ENCODE data around the gene PAPPA2.

DNA sequence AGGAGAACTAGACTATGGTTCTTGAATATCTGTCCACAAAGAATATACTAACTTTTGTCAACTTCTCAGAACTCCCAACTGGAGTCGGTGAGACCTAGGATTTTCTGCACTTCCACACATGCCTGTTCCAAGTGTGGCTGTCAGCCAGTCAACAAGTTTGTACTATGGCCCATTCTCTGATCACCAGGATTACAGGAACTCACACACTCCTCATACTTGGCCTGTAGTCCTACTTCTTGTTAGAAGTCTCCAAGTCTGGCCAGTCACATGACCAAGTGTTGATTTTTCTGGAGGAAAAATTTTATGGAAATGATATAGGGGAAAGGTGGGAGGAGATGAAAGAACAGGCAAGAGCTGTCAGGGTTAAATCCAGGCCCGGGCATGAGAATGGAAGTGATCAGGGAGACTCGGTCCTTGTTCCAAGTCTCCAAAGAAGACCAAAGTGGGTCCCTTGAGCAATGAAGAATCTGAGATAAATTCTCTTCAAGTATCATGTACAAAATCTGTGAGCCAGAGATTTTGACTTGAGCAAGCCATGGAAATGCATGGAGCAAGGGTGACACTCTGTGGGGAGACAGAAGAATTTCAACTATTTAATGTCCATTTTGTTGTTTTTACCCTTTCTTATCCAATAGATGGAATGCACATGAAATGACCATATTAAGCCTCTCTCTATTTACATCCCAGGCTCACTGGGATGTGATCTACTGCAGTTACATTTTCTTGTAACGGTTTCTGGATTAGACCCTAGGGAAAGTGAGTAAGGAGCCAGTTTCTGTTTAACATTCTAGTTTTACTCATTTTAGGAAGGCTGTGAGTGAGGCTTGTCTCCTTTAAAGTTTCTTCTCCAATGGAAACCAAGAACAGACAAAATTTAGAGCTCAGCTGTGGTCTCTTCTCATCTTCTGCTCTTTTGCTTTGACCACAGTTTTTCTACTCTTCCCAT is 380.6 kb downstream of the PAPPA2 start:
- TF ChIP-seq, protein P1, sequence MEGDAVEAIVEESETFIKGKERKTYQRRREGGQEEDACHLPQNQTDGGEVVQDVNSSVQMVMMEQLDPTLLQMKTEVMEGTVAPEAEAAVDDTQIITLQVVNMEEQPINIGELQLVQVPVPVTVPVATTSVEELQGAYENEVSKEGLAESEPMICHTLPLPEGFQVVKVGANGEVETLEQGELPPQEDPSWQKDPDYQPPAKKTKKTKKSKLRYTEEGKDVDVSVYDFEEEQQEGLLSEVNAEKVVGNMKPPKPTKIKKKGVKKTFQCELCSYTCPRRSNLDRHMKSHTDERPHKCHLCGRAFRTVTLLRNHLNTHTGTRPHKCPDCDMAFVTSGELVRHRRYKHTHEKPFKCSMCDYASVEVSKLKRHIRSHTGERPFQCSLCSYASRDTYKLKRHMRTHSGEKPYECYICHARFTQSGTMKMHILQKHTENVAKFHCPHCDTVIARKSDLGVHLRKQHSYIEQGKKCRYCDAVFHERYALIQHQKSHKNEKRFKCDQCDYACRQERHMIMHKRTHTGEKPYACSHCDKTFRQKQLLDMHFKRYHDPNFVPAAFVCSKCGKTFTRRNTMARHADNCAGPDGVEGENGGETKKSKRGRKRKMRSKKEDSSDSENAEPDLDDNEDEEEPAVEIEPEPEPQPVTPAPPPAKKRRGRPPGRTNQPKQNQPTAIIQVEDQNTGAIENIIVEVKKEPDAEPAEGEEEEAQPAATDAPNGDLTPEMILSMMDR (IDR thresholded peaks at IDR 0.05) = peak in 3 of 6 experiments; percentile 32 to 39 (median 36)
- TF ChIP-seq POLR2A (IDR thresholded peaks at IDR 0.05) = no peak
